Measurements from ENCODE around the gene KIAA1549. TPM values are rescaled to one million over a fixed set of nuclear protein-coding genes. Genes with fewer than 3 reads are reported as not detected.
A peak's percentile ranks its signal among the peaks of the same experiment; 100 is the strongest.

The KIAA1549 gene
- total and polyA plus RNA-seq, 2 of the 4 experiments (the other 2 are of a cell fraction): 1.3 to 3.3 TPM

- H2BK5ac ChIP-seq (ENCODE audit: low read depth, low read length, poor library complexity, severe bottlenecking): no peak overlapping the region
- dilution Hi-C loops (cut with HindIII; ENCODE audit: low sequenced_read_pairs, unreplicated experiment) (no loop called here), intact Hi-C loops (cut with micrococcal nuclease) (no loop called here), in situ Hi-C loops (cut with MboI; ENCODE audit: low sequenced_read_pairs) (no loop called here)
- no peak overlapping the region for H3K27ac ChIP-seq (ENCODE audit: insufficient read depth, low read length)
- ChIA-PET POLR2A (ENCODE audit: unreplicated experiment) (no interaction called here), CTCF (interaction anchor here (0.7 kb wide), 1 partner anchor 110 kb away, joined by 3 read pairs; no protein-coding TSS in a partner anchor)
- H2BK120ac ChIP-seq (ENCODE audit: low read depth, low read length): no peak overlapping the region
- H2AK5ac ChIP-seq (ENCODE audit: low read depth, low read length): no peak overlapping the region
- H4K5ac ChIP-seq (ENCODE audit: low read depth, low read length): no peak overlapping the region
- no peak for DNase-seq
- no peaks in the 10 kb centered on the region; the same call in 1 of the 2 replicates for H3K9me1 ChIP-seq (ENCODE audit: insufficient read depth, low read length)
- H4K20me1 ChIP-seq (ENCODE audit: insufficient read depth, low read length): no peaks in the 10 kb centered on the region
- H3K27me3 ChIP-seq (ENCODE audit: control insufficient read depth, insufficient read depth, low read length): no peaks in the 10 kb centered on the region
- no peak overlapping the region for H3K56ac ChIP-seq (ENCODE audit: extremely low read depth, insufficient read depth, low read length)
- H3K9ac ChIP-seq (ENCODE audit: low read depth, low read length): no peak overlapping the region
- no peak overlapping the region for H3K23ac ChIP-seq (ENCODE audit: low read depth, low read length)
- H4K91ac ChIP-seq (ENCODE audit: insufficient read depth, low read depth, low read length): no peak overlapping the region
- no peaks in the 10 kb centered on the region for H3K36me3 ChIP-seq (ENCODE audit: control insufficient read depth, insufficient read depth, low read length)
- no peak overlapping the region for H2AK9ac ChIP-seq (replicated peaks; ENCODE audit: low read depth, low read length, poor library complexity)
- H3K9me3 ChIP-seq (ENCODE audit: control insufficient read depth, insufficient read depth, low read length): no peaks in the 10 kb centered on the region
- no peaks in the 10 kb centered on the region for H3K79me1 ChIP-seq (ENCODE audit: low read depth in 1 of 2, low read length in 2 of 2)
- no peak overlapping the region for H2BK15ac ChIP-seq (ENCODE audit: low read depth, low read length)
- H2AFZ ChIP-seq (replicated peaks; ENCODE audit: low read length, poor library complexity): no peak overlapping the region
- no peak overlapping the region for H3K4ac ChIP-seq (ENCODE audit: low read depth, low read length)
- TF ChIP-seq RCOR1 (IDR thresholded peaks at IDR 0.05; ENCODE audit: insufficient replicate concordance, low read length) (no peak), MAFK (IDR thresholded peaks at IDR 0.05; ENCODE audit: low read depth, low read length) (peak; percentile 12; the same call in 1 of the 2 replicates)
- no peak overlapping the region for H4K8ac ChIP-seq (ENCODE audit: low read depth in 2 of 2, low read length in 2 of 2)
- no peak overlapping the region for H2BK20ac ChIP-seq (ENCODE audit: low read depth, low read length)
- H3K4me2 ChIP-seq (ENCODE audit: low read depth, low read length): no peak overlapping the region
- no peak overlapping the region for H3K18ac ChIP-seq (ENCODE audit: low read depth, low read length)
- no peaks in the 10 kb centered on the region for H3K4me1 ChIP-seq (ENCODE audit: control insufficient read depth, insufficient read depth, low read length)
- 0% methylated on average over 1 of the region's 7 CpGs; no CpG with 5 or more reads in 1 of the 2 experiments for WGBS, 2 experiments (ENCODE audit: extremely low coverage in 2 of 2, insufficient read length in 1 of 2)
- BruUV-seq (replicated peaks): no TSS peak
- H3K4me3 ChIP-seq (ENCODE audit: insufficient read depth, low read depth, low read length): no peak overlapping the region
- ATAC-seq (ENCODE audit: low read depth): no peak
- H3K14ac ChIP-seq (replicated peaks; ENCODE audit: low read depth, low read length): no peak overlapping the region
Measured at GRCh38 chr7:138799336-138800000, 181.7 kb downstream of the KIAA1549 start.
